Fibroblast of skin of left biceps (primary cell): Measurements from ENCODE around the gene VWA8.
A peak's percentile ranks its signal among the peaks of the same experiment; 100 is the strongest.
"Not testable (repeated sequence)": the region's sequence is repeated elsewhere in the genome, so short reads cannot be mapped to it uniquely, and the experiment has no call there.

Experiments used
- DNase-seq, 2 experiments: peaks; one replicate each; pipeline ENCODE4 v3.0.0-alpha.2; 2013; ENCODE audit warnings: low read depth in 2 of 2

Gene VWA8

DNA sequence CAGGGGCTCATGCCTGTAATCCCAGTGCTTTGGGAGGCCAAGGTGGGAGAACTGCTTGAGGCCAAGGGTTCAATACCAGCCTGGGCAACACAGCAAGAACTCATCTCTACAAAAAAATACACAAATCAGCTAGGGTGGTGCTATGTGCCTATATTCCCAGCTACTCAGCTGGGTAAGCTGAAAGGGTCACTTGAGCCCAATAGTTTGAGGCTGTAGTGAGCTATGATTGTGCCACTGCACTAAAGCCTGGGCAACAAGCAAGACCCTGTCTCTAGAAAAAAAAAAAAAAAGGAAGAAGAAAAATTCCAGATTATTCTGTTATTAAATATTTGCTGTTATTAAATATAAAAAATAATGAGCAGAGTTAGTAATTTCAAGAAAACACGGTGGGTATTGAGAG, 372.5 kb downstream of the VWA8 start:
- no peak for DNase-seq

DNA sequence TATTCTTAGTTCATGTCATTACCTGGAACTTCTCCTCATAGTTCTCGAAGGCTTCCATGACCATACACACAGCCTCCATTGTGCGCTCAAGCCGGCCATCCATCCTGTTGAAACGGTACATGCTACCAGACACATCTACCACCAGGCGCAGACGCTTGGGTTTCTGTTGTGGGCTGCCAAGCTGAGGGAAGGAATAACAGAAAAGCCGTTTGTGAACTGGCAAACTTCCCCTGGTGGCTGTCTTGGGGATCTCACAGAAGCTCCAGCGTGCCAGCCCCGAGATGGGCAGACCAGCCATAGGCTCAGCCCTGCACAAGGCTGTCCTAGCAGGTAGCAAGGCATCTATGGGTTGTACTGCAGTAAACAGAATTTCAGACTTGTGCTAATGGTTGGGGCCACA, 373.4 kb downstream of the VWA8 start:
- no peak for DNase-seq

GRCh38 chr13:41586216-41586615, 374.7 kb downstream of the VWA8 start:
- DNase-seq, result no peak

DNA sequence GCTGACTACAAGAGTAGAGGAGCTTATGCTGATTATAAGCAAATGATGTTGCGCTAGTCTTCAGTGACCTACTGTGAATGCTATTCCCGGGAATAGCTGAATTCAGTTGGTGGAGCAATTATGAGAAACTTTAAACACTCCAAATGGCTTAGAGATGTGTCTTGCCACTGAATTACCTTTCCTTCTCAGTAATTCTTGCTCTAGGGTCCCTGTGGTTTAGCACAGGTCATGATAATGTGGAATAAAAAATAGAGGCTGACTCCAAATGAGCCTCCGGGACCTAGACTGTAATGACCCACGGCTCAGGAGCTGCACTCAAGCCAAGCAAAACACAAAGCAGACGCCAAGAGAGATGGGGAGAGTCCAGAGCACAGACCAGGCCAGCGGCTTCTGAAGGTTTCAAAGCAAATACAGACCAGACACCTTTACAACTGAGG, 378.9 kb downstream of the VWA8 start:
- DNase-seq, result no peak

DNA sequence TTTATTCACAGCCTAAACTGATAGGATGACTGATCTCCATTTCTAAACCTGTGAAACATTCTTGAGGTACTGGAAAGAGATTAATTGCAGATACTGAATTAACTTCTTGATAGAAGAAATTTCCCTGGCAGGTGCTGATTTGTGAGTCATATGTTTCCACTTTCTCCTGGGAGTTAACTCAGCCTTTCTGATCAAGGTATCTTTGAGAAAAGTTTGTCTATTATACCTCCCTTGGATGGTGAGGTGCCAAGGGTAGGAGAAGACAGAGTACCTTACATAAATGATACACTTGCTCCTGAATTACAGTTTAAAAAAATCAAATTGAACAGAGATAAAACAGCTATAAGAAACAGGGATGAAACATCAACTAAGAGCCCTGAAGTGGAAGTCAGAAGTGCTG, 380.6 kb downstream of the VWA8 start:
- DNase-seq, result no peak

GRCh38 chr13:41579881-41580280, 381.0 kb downstream of the VWA8 start:
- DNase-seq, result no peak

DNA sequence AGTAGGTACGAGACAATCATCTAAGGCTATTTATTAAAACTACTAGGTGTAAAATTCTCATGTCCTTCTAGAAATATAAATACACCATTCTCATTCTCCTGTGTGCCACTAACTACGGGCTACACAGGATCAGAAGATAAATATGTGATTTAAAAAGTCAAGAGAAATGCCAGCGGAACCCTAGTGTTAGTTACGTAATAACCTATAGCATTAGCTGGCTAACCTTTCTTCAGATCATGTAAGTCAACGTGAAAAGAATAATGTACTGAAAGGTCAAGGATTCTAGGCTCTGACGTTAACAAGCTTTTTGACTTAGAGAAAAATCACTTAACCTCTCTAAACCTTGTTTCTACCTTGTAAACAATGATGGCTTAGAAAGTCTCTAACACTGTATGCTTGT, 381.7 kb downstream of the VWA8 start:
- DNase-seq, result no peak

- DNase-seq, result no peak
Observed at GRCh38 chr13:41578371-41578770, 382.5 kb downstream of the VWA8 start.

DNA sequence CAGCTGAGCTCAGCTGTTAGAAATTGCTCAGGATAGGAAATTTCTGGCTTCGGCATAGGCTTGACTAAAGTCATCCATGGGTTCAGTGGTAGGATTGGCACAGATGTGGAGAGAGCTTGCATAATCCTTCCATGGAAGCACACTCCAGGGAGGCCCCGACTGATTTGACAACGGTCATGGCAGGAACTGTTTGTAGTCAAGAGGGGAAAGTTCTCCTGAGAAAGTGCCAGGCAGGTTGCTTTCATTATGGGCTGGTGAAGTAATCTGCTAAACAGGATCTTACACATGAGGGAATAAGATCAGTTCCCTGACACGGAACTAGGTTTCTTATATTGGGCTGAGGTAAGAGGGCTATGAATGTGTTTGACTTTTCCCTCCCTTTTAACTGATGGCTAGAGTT, 383.5 kb downstream of the VWA8 start:
- DNase-seq, result no peak

- DNase-seq, result not testable (repeated sequence)
Observed at GRCh38 chr13:41573640-41574039, 387.3 kb downstream of the VWA8 start.

GRCh38 chr13:41571817-41572340, 389.0 kb downstream of the VWA8 start:
- DNase-seq, result not testable (repeated sequence)

- no peak for DNase-seq
Observed at GRCh38 chr13:41568972-41569351, 391.9 kb downstream of the VWA8 start.

DNA sequence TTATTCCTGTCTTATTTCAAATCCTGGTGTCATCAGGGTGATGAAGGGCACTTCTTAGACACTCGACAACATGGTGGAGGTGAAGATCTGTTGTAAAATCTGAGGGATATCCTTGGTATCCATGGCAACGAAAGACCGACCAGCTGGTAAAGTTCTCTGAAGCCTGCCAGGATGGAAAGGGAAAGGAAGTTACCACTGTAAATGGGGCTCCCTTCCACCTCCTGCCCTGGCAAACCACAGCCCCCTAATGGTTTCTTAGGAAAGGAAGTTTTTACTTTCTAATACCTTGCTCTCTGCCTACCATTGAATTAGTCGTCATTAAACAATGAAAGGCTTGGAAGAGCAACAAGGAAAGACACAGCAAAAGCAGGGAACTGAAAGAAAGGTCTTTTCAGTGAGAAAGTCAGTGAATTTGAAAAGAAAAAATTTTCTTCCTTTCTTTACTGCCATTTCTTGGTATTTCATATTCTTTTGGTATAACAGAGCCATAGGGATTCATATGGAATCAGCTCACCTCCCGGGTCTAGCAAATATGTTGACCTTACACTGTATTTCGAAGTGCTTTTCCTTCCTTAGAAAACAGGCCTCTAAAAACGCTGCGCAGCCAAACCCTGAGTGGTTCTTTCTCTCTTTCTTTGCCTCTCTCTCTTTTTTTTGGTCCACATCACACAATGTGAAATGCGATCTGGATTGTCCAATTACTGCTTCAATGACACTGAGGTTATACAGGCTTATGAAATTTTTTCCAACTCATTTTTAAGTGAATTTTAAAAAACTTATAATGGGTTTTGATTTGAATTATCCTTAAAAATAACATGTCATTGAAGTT, 392.6 kb downstream of the VWA8 start:
- no peak for DNase-seq

DNA sequence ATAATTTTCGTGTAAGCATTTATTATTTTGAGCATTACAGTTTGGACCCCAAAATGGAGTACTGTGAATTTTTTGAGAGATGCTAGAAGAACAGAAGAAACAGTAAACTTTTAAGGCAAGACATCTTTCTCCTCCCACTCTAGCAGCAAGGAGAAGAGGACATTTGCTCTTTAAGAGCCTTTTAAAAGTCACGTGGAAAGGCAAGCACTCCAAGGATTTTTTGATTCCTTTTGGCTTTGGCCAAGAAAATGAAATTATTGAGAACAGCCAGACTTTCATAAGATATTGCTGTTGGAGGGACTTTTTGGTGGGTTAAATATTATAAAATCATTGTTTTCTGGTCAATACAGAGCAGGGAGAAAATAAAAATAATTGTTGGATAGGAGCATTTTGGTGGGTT, 393.5 kb downstream of the VWA8 start:
- no peak for DNase-seq

DNA sequence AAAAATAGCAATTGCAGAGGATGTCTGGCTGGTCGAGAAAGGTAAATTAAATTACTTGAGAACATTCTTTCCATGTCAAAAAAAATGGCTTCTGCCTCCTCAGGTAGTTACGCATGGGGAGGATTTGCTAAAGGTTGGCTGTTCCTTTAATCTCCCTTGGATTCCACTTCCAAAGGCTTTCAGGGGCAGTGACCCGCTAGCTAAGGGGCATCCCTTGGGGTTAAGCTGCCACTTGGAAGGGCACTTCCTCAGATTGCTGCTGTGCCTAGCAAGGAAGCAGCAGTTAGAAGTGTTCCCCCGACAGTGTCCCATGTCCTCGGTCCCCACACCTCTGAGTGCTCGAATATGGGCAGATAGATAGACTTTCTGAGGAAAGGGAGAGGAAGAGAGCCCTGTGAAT, 395.1 kb downstream of the VWA8 start:
- no peak for DNase-seq

DNA sequence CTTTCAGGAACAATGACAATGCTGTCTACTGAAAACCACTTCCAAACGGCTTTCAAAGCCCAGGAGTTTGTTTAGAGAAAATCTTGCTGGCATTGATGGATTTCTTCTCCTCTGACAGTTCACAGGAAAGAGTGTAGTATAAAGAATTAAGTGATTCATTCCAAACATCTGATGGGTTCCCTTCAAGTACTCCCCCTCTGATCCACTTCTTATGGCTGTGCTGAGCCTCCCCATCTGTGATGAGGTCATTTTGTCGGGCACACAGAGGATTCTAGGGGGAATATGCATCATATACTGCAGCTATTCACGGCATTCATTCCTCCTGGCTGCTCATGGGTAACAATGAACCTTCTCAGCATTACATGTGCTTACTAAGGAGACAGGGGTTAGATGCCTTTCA, 395.7 kb downstream of the VWA8 start:
- DNase-seq, result peak; percentile 80 to 82

DNA sequence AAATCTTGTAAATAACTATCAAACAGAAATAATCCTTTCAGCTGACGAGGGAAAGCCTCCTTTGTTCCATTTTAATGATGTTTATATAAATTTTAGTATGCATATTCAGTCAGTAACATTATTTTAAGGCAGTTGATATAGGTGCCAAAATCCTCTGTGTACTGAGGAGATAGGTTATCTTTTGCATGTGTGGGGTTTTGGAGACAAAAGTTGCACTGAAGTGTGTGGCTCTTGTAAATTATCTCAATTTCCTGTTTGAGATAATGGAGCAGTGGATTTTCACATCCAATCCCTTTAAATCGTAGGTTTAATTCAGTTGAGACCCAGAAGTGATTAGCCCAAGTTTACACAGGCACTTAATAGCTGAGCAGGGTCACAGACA, 396.9 kb downstream of the VWA8 start:
- no peak for DNase-seq

DNA sequence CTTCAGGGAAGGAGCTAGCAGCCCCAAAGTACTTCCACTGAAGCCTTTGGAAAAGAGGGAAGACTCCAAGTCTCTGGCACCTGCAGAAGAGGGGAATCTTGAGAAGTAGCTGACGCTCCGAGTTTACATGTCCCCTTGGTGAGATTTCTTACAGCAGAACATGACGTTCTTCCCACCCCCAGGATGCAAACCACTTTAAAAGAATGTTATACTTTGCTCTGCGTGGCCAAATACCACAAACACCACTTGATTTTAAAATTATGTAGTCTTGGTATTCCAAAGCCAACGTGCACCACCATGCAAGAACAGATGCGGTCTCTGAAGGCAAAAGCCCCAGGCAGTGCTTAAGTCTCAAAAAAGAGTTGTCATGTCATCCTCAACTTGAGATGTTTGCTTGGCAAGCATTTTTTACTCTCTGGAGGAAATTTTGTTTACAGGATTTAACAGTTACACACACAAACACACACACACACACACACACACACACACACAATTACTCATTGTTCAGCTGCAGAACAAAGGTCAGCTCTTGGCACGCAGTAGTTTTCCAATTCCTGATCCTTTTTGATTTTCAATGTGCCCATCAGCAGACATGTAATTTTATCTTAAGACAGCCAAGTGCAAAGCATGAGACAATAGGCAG, 397.4 kb downstream of the VWA8 start:
- no peak for DNase-seq

GRCh38 chr13:41562541-41563178, 398.2 kb downstream of the VWA8 start:
- DNase-seq, result no peak

DNA sequence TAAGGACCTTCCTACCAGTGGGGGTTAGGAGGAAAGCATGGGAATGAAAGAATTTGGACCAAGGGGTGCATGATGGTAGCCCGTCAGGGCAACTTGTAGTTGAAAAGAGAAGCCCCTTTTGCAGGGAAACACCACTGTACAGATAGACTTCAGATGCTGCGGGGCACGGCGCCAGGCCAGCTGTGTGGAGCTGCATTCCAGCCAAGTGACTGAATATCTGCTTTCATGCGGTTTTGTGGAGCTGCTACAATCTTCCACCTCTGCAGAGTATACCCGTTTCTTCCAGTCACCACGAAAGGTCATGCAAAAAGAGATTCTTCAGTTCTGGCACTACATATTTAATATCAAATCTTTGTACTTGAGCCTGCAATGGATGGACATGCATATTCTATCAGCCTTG, 398.8 kb downstream of the VWA8 start:
- peak; percentile 68 to 78 for DNase-seq

DNA sequence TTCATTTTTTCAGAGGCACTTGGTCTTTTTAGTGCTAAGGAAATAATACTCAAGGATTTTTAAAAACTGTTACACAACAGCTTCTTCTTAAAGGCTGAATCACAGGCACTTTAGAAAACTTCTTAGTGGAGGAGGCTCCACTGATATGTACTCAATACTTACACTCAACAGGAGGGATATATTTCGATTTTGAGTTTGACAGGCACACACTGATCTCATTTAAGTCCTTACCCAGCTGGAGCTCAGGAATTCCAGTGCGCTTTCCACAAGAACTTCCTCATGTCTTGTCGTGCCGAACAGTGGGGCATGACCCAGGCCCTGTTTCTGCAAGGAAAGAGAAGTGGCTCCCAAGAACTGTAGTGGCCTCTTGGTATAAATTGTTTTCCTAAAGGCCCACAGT, 399.7 kb downstream of the VWA8 start:
- no peak for DNase-seq

DNA sequence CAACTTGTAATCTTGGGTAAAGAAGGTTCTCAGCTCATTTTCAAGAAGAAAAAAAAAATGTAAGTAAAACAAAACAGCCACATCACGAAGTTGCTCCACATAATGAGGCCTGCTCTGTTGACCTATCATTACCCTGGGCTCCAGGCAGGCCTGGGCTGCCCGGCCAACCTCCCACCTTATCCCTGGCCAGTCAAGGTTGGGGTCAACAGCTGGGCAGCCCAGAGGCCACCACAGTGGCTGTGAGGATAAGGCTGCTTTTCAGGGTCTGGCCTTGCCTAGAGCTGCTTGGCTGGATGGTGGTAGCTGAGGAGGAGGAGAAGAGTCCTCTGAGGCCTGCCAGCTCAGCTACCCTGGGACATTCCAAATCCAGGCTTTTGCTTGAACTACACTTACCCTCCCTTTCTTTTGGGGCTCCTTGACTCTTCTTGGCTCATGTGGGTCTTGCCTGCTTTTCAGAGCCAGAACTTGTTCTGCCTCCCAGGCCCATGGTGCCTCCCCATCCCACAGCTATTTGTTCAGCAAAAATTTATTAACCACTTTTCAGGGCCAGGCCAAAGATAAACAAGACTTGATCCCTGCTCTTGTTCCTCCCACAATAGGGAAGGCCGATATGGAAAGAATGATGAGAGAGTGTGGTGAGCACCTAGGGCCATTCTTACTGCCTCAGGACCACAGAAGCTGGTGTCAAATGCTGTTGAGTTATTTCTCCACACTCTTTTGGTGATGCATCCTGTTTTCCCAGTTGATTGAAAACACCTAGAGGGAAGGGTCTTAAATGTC, 401.9 kb downstream of the VWA8 start:
- no peak for DNase-seq
